Measurements from ENCODE around the gene ALOXE3. TPM values are rescaled to one million over a fixed set of nuclear protein-coding genes. Genes with fewer than 3 reads are reported as not detected.
A peak's percentile ranks its signal among the peaks of the same experiment; 100 is the strongest.

Gene ALOXE3
- polyA plus RNA-seq, 3 donors, result not detected

- under 1% methylated on average over 38 of the region's 38 CpGs for WGBS (ENCODE audit: insufficient coverage)
- peak overlapping the region; percentile 97 to 99 for H3K4me3 Mint-ChIP-seq
- no peaks in the 10 kb centered on the region for H3K27me3 ChIP-seq (ENCODE audit: control insufficient read depth in 2 of 2, insufficient read depth in 2 of 2, low read length in 2 of 2)
- peaks cover 0 to 14% (median 0%) of the 10 kb centered on the region in 3 donors for H3K27me3 Mint-ChIP-seq (ENCODE audit: low read depth in 3 of 3)
- peak; percentile 72 to 75 (median 75) for DNase-seq
- H3K79me2 ChIP-seq (ENCODE audit: insufficient read depth, low read length), result peaks cover 26% of the 10 kb centered on the region
- H3K9ac ChIP-seq (ENCODE audit: insufficient read depth, low read length, poor library complexity, severe bottlenecking), result peak overlapping the region; percentile 78
- H3K4me2 ChIP-seq (replicated peaks; ENCODE audit: extremely low read depth, low read length, poor library complexity, severe bottlenecking), result peak overlapping the region; percentile 97
- peaks cover 28% of the 10 kb centered on the region for H3K4me1 Mint-ChIP-seq
- peak overlapping the region; percentile 97 to 99 for H3K27ac ChIP-seq (ENCODE audit: low read depth in 1 of 2, low read length in 2 of 2)
- H3K36me3 ChIP-seq (replicated peaks in 1 of 2; ENCODE audit: control insufficient read depth in 1 of 2, insufficient read depth in 2 of 2, low read length in 2 of 2), result peaks cover 40 to 46% of the 10 kb centered on the region in 2 donors
- peak overlapping the region; percentile 52 to 100 (median 88) for H3K4me3 ChIP-seq (replicated peaks in 1 of 3; ENCODE audit: low read depth in 2 of 3, low read length in 3 of 3)
- peaks cover 46 to 60% of the 10 kb centered on the region in 2 donors for H3K4me1 ChIP-seq (ENCODE audit: control insufficient read depth in 1 of 2, insufficient read depth in 2 of 2, low read length in 2 of 2)
- TF ChIP-seq, protein P1, sequence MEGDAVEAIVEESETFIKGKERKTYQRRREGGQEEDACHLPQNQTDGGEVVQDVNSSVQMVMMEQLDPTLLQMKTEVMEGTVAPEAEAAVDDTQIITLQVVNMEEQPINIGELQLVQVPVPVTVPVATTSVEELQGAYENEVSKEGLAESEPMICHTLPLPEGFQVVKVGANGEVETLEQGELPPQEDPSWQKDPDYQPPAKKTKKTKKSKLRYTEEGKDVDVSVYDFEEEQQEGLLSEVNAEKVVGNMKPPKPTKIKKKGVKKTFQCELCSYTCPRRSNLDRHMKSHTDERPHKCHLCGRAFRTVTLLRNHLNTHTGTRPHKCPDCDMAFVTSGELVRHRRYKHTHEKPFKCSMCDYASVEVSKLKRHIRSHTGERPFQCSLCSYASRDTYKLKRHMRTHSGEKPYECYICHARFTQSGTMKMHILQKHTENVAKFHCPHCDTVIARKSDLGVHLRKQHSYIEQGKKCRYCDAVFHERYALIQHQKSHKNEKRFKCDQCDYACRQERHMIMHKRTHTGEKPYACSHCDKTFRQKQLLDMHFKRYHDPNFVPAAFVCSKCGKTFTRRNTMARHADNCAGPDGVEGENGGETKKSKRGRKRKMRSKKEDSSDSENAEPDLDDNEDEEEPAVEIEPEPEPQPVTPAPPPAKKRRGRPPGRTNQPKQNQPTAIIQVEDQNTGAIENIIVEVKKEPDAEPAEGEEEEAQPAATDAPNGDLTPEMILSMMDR (IDR thresholded peaks at IDR 0.05), result no peak
- peaks cover 54 to 58% of the 10 kb centered on the region in 2 donors for H3K36me3 Mint-ChIP-seq
- H4K20me1 ChIP-seq (ENCODE audit: insufficient read depth, low read length), result peaks cover 89% of the 10 kb centered on the region
- H3K9me3 ChIP-seq (replicated peaks in 1 of 2; ENCODE audit: control insufficient read depth in 1 of 2, insufficient read depth in 1 of 2, low read length in 2 of 2), result no peaks in the 10 kb centered on the region
- intact Hi-C loops (cut with micrococcal nuclease), result loop anchor here in 1 of 2 donors (5.0 to 10.0 kb wide), 2 partner anchors 36 to 316 kb away; partner anchors contain the start of gene KDM6B
- H2AFZ ChIP-seq (ENCODE audit: insufficient read depth, low read depth, low read length, poor library complexity, severe bottlenecking), result no peak overlapping the region
- peak overlapping the region in 5 of 7 donors; percentile 78 to 99 (median 96) for H3K27ac Mint-ChIP-seq
- peaks cover 0 to 4% (median 0%) of the 10 kb centered on the region in 7 donors for H3K9me3 Mint-ChIP-seq
These were observed 32.9 kb upstream of the ALOXE3 start for GRCh38 chr17:8151120-8151640.

DNA sequence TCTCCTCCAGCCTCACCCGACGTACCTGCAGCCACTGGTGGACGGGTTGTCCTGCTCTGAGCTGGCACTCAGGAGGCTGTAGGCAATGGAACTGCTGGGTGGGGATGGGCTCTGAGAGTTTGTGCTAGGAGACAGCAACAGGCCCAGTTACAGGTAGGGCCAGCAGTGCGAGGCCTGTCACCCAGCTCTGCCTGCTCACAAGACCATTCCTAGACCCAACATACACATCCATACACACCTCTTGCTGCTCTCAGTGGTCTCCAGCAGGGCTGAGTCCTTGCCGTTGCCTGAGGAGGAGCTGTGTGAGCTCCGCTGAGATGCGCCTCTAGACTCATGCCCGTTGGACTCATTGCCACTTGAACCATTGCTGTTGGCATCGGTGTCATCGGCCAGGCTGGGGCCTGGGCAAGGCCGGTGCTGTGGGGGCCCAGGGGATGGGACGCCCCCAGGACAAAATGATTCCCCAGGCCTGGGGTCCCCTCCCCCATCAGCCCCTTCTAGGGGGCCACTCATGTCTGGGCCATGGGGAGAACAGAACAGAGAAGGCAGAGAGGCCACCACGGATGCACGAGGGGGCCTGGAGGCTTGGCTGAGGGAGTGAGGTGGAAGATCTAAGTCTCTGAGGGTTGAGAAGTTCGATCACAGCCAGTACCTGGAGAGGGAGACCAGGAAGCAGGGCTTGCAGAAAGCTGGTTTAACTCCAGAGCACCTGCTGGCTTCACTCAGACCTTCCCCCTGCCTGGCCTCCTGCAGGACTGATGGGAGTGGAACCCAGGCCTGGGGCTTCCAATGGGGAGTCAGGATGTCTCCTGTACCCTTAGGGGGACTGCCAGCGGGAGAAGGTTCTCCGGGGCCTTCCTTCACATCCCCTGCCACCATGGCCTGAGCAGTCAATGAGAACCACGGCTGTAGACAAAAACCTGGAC is 32.1 kb upstream of the ALOXE3 start:
- Histone ChIP-seq H3K27me3 (ENCODE audit: control insufficient read depth in 2 of 2, insufficient read depth in 2 of 2, low read length in 2 of 2) (no peaks in the 10 kb centered on the region), H3K9me3 (replicated peaks in 1 of 2; ENCODE audit: control insufficient read depth in 1 of 2, insufficient read depth in 1 of 2, low read length in 2 of 2) (no peaks in the 10 kb centered on the region), H3K27ac (ENCODE audit: low read depth in 1 of 2, low read length in 2 of 2) (peak overlapping the region; percentile 3 to 99), H3K79me2 (ENCODE audit: insufficient read depth, low read length) (peaks cover 23% of the 10 kb centered on the region), H2AFZ (ENCODE audit: insufficient read depth, low read depth, low read length, poor library complexity, severe bottlenecking) (no peak overlapping the region), H3K4me2 (replicated peaks; ENCODE audit: extremely low read depth, low read length, poor library complexity, severe bottlenecking) (peak overlapping the region; percentile 97), H3K4me3 (replicated peaks in 1 of 3; ENCODE audit: low read depth in 2 of 3, low read length in 3 of 3) (peak overlapping the region; percentile 52 to 100 (median 88)), H4K20me1 (ENCODE audit: insufficient read depth, low read length) (peaks cover 90% of the 10 kb centered on the region), H3K4me1 (ENCODE audit: control insufficient read depth in 1 of 2, insufficient read depth in 2 of 2, low read length in 2 of 2) (peaks cover 40 to 55% of the 10 kb centered on the region in 2 donors), H3K9ac (ENCODE audit: insufficient read depth, low read length, poor library complexity, severe bottlenecking) (peak overlapping the region; percentile 78), H3K36me3 (replicated peaks in 1 of 2; ENCODE audit: control insufficient read depth in 1 of 2, insufficient read depth in 2 of 2, low read length in 2 of 2) (peaks cover 48 to 53% of the 10 kb centered on the region in 2 donors)
- WGBS (ENCODE audit: insufficient coverage), result 82% methylated on average over 13 of the region's 18 CpGs
- Mint-ChIP-seq H3K27me3 (ENCODE audit: low read depth in 3 of 3) (peaks cover 0 to 14% (median 0%) of the 10 kb centered on the region in 3 donors), H3K4me3 (peak overlapping the region; percentile 97 to 99), H3K27ac (peak overlapping the region in 5 of 7 donors; percentile 56 to 98 (median 78)), H3K4me1 (peaks cover 28% of the 10 kb centered on the region), H3K36me3 (peaks cover 61 to 62% of the 10 kb centered on the region in 2 donors), H3K9me3 (peaks cover 0 to 4% (median 0%) of the 10 kb centered on the region in 7 donors)
- TF ChIP-seq, protein P1 (IDR thresholded peaks at IDR 0.05), result no peak
- intact Hi-C loops (cut with micrococcal nuclease), result loop anchor here in 1 of 2 donors (5.0 to 10.0 kb wide), 2 partner anchors 37 to 316 kb away; partner anchors contain the start of gene KDM6B
- DNase-seq, result peak in 1 of 3 donors; percentile 9
